Natural killer cell treated with Interleukin-12 subunit alpha and Interleukin-12 subunit beta and Interleukin-15 and Interleukin-18, amount 100 ng/mL, for 72 hours (primary cell): ENCODE data around the gene STX2. TPM values are rescaled to one million over a fixed set of nuclear protein-coding genes. Genes with fewer than 3 reads are reported as not detected.
A peak's percentile ranks its signal among the peaks of the same experiment; 100 is the strongest.
"Not testable (repeated sequence)": the region's sequence is repeated elsewhere in the genome, so short reads cannot be mapped to it uniquely, and the experiment has no call there.

Source experiments
- ATAC-seq, 2 donors: fragments of 150-1000 bp; cut with Tn5 transposase in 1 of 2; sonication (Bioruptor Pico), chemical (Tn5 transposase) in 1 of 2; 2 replicates each; pipeline ENCODE4 v1.10.0; 2021
- DNase-seq: peaks from one replicate; pipeline ENCODE4 v3.0.0; 2022; ENCODE audit warnings: low spot score
- H3K27ac Mint-ChIP-seq, 2 donors: 1 replicate in 1 of 2; 2 replicates in 1 of 2; pipeline ENCODE4 v1.8.0; 2022; ENCODE audit warnings: mixed read lengths in 2 of 2, mild to moderate bottlenecking in 1 of 2, moderate library complexity in 1 of 2
- H3K27me3 Mint-ChIP-seq, 2 donors: 1 replicate in 1 of 2; 2 replicates in 1 of 2; pipeline ENCODE4 v1.8.0; 2022; ENCODE audit warnings: mixed read lengths in 2 of 2
- H3K36me3 Mint-ChIP-seq: one replicate; pipeline ENCODE4 v1.8.0; 2022; ENCODE audit warnings: mixed read lengths
- H3K4me1 Mint-ChIP-seq, 2 donors: 1 replicate in 1 of 2; 2 replicates in 1 of 2; pipeline ENCODE4 v1.8.0; 2022; ENCODE audit warnings: low read depth in 2 of 2, mixed read lengths in 2 of 2, mild to moderate bottlenecking in 1 of 2
- H3K4me3 Mint-ChIP-seq: one replicate; pipeline ENCODE4 v1.8.0; 2022; ENCODE audit warnings: mixed read lengths
- H3K9me3 Mint-ChIP-seq: 2 replicates; pipeline ENCODE4 v1.8.0; 2022; ENCODE audit warnings: mixed read lengths
- total RNA-seq, 2 donors: library from RNA; stranded (reverse); gene quantifications; one replicate each; pipeline ENCODE4 v1.2.3, GENCODE V29; 2022

Gene STX2
- total RNA-seq, 2 donors from 2014 or later = 9.0 to 16.4 TPM

DNA sequence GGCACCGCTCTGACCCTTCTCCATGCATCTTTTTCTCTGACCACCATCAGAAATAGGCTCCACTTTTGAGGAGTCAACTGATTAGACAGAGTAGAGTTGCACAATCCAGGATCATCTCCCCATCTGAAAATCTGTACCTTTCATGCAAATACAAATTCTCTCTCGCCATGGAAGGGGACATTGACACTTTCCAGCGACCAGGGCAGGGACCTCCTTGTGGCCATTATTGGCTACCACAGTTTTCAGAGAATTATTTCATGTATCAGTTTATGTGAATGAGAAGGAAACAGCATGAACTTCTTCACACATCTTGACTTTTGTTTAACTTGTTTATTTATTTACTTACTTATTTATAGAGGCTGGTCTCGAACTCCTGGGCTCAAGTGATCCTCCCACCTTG is 19.0 kb upstream of the STX2 start:
- H3K4me1 Mint-ChIP-seq = no peaks in the 10 kb centered on the region
- no peak overlapping the region for H3K27ac Mint-ChIP-seq
- no peaks in the 10 kb centered on the region for H3K36me3 Mint-ChIP-seq
- no peaks in the 10 kb centered on the region for H3K9me3 Mint-ChIP-seq
- ATAC-seq = no peak
- no peak for DNase-seq
- no peak overlapping the region for H3K4me3 Mint-ChIP-seq
- peaks cover 8 to 12% of the 10 kb centered on the region in 2 donors for H3K27me3 Mint-ChIP-seq

DNA sequence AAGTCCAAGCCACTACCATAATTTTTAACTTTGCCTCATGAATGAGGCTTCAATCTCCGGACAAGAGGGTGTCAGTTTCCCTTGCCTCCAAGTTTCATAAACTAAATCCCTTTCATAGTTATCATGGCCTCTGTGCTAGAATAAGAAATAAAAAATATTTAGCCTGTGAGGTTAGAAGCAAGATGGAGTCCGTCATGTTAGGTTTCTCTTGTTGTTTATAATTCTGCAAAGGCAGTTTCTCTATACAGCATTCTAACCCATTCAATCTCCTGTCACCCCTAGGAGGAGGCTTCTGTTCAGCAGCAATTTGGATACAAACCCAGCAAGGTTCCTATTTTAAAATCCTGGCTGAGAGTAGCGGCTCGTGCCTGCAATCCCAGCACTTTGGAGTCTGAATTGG is 17.0 kb upstream of the STX2 start:
- Mint-ChIP-seq H3K36me3 (no peaks in the 10 kb centered on the region), H3K27me3 (peaks cover 8 to 12% of the 10 kb centered on the region in 2 donors), H3K4me3 (no peak overlapping the region), H3K4me1 (no peaks in the 10 kb centered on the region), H3K27ac (no peak overlapping the region), H3K9me3 (no peaks in the 10 kb centered on the region)
- no peak for DNase-seq
- ATAC-seq = no peak

DNA sequence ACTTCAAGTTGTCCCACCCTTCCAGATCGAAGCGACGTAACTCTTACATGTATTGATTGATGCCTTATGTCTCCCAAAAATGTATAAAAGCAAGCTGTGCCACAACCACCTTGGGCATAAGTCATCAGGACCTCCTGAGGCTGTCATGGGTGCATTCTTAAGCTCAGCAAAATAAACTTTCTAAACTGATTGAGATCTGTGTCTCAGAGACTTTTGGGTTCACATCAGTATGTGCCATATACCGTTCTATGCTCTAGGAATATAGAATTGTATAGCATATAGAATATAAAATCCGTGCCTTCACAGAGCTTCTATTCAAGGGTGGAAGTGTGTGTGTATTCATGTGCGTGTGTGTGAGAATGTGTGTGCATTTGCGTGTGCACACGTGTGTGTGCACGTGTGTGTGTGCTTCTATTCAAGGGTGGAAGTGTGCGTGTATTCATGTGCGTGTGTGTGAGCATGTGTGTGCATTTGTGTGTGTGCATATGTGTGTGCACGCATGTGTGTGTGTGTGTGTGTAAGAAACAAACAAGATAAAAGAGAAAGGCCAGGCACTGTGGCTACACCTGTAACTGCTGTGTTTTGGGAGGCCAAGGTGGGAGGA is 11.5 kb upstream of the STX2 start:
- H3K27ac Mint-ChIP-seq = no peak overlapping the region
- H3K4me3 Mint-ChIP-seq = no peak overlapping the region
- ATAC-seq (no peak), DNase-seq (no peak)
- no peaks in the 10 kb centered on the region for H3K36me3 Mint-ChIP-seq
- no peaks in the 10 kb centered on the region for H3K4me1 Mint-ChIP-seq
- no peaks in the 10 kb centered on the region for H3K9me3 Mint-ChIP-seq
- H3K27me3 Mint-ChIP-seq = peaks cover 0 to 19% of the 10 kb centered on the region in 2 donors

DNA sequence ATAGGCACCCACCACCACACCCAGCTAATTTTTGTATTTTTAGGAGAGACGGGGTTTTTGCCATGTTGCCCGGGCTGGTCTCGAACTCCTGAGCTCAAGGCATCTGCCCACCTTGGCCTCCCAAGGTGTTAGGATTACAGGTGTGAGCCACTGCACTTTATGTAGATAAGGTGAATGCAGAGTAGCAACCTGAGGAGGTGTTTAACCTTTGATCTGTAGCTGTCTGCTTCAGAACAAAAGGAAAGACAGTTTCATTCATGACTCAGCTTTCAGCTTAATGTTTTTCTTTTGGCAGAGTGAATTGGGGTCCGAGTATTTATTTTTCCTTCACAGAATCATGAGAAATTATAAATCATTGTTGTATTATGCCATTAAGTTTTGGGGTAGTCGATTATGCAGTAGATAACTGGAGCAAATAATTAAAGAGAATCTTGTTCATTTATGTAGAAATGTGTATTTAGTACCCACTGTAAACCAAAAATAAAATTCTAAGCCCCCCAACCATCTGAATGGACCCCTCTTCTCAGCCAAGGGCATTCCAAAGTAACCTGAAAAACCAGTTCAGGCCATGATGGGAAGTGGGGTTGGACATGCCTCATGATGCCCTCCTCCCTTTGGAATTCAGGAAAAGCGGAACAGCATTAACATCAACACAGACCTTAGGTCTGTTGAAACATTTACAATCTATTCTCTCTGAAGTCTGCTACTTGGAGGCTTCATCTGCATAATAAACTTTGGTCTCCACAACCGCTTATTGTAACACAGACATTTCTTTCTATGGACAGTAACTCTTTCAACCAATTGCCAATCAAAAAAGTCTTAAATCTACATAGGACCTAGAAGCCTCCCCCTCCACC is 10.7 kb upstream of the STX2 start:
- Mint-ChIP-seq H3K4me3 (no peak overlapping the region), H3K4me1 (no peaks in the 10 kb centered on the region), H3K36me3 (no peaks in the 10 kb centered on the region), H3K27ac (no peak overlapping the region), H3K27me3 (peaks cover 0 to 16% of the 10 kb centered on the region in 2 donors), H3K9me3 (no peaks in the 10 kb centered on the region)
- ATAC-seq = no peak
- DNase-seq = no peak

DNA sequence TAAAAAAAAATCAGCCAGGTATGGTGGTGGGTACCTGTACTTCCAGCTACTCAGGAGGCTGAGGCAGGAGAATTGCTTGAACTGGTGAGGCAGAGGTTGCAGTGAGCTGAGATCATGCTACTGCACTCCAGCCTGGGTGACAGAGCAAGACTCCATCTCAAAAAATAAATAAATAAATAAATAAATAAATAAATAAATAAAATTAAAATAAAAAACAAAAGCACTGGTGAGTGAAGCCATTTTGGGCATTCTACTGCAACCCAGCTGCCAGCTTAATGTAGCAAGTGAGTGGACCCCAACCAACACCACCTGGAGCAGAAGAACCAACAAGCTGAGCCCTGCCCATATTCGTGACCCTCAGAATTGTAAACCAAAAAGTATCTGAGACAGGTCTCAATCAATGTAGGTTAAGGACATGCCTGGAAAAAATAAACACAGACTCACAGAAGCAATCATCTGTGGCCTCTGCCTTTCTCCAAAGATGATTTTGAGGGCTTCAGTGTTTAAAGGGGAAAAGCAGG is 9.8 kb upstream of the STX2 start:
- H3K27me3 Mint-ChIP-seq = peaks cover 0 to 14% of the 10 kb centered on the region in 2 donors
- not testable (repeated sequence) for ATAC-seq, H3K27ac Mint-ChIP-seq, H3K4me3 Mint-ChIP-seq, H3K36me3 Mint-ChIP-seq, H3K4me1 Mint-ChIP-seq, H3K9me3 Mint-ChIP-seq, DNase-seq

DNA sequence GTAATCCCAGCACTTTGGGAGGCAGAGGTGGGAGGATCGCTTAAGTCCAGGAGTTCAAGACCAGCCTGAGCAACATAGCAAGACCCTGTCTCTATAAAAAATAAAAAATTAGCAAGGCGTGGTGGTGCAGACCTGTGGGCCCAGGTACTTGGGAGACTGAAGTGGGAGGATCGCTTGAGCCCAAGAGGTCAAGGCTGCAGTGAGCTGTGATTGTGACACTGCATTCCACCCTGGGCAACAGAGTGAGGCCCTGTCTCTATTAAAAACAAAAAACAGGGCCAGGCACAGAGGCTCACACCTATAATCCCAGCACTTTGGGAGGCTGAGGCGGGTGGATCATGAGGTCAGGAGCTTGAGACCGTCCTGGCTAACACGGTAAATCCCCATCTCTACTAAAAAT is 9.1 kb upstream of the STX2 start:
- not testable (repeated sequence) for ATAC-seq, H3K4me1 Mint-ChIP-seq, H3K36me3 Mint-ChIP-seq, H3K4me3 Mint-ChIP-seq, H3K9me3 Mint-ChIP-seq, H3K27ac Mint-ChIP-seq, DNase-seq
- H3K27me3 Mint-ChIP-seq = peaks cover 0 to 13% of the 10 kb centered on the region in 2 donors

DNA sequence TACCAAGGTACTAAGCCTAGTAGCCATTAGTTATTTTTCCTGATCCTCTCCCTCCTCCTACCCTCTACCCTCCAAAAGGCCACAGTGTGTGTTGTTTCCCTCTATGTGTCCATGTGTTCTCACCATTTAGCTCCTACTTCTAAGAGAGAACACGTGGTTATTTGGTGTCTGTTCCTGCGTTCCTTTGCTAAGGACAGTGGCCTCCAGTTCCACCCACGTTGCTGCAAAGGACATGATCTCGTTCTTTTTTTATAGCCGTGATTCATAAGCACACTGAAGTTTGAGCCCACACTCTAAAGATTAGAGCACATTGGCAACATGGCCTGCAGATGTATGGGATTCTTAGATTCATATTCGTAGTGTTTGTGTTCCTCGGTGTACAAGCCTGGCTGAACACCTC is 8.1 kb upstream of the STX2 start:
- peaks cover 4 to 13% of the 10 kb centered on the region in 2 donors for H3K27me3 Mint-ChIP-seq
- no peak for DNase-seq

DNA sequence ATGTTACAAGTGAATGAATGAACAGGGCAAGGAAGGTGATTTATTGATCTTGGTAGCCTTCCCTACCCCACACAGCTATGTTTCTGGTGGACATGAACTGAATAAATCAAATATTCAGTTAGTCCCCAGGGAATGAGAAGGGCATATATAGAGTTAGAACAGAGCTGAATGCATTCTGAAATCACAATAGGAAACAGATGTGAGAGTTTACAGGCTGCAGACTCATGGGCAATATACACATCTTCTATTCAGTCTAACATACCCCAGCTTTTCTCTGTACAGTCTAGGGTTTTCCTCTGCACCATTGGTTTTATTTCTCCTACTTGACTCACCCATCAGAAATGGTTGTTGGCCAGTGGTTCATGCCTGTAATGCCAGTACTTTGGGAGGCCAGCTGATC is 7.3 kb upstream of the STX2 start:
- H3K4me1 Mint-ChIP-seq = no peaks in the 10 kb centered on the region
- ATAC-seq = no peak
- DNase-seq = no peak
- no peak overlapping the region for H3K4me3 Mint-ChIP-seq
- H3K36me3 Mint-ChIP-seq = no peaks in the 10 kb centered on the region
- no peaks in the 10 kb centered on the region for H3K9me3 Mint-ChIP-seq
- H3K27ac Mint-ChIP-seq = no peak overlapping the region
- H3K27me3 Mint-ChIP-seq = peaks cover 6 to 13% of the 10 kb centered on the region in 2 donors

More for the DNA sequence above, 8.1 kb upstream of the STX2 start:
- ATAC-seq = no peak
- no peaks in the 10 kb centered on the region for H3K4me1 Mint-ChIP-seq
- no peak overlapping the region for H3K27ac Mint-ChIP-seq
- H3K36me3 Mint-ChIP-seq = no peaks in the 10 kb centered on the region
- no peaks in the 10 kb centered on the region for H3K9me3 Mint-ChIP-seq
- H3K4me3 Mint-ChIP-seq = no peak overlapping the region

DNA sequence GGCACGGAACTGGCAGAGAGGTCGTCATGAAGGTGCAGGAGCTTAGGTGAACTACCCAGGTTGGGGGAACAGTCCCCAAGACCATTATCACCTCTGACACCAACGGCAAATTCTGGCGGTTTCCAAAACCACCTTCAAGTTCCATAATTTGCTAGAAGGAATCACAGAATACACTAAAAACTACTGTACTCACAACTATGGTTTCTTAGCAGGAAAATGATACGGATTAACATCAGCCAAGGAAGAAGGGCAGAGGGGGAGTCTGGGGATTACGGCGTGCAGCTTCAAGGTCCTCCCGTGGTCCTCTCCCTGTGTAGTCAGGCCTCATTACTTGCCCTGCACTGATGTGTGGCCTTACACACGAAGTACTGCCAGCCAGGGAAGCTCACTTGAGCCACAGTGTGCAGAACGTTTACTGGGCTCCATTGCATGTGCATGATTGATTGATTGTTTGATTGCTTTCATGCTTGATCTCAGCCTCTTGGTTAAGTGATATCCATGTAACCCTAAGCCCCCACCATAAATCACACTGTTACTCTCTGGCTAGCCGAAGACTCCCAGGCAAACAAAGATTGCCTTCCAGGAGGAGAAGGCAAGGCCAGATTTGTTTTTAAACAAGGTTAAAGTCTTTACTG is 837 bp upstream of the STX2 start:
- Mint-ChIP-seq H3K36me3 (no peaks in the 10 kb centered on the region), H3K27me3 (peaks cover 0 to 6% of the 10 kb centered on the region in 2 donors), H3K4me1 (peaks cover 11 to 12% of the 10 kb centered on the region in 2 donors), H3K9me3 (no peaks in the 10 kb centered on the region), H3K4me3 (peak overlapping the region; percentile 85), H3K27ac (peak overlapping the region in 1 of 2 donors; percentile 4)
- ATAC-seq = no peak
- DNase-seq = no peak

DNA sequence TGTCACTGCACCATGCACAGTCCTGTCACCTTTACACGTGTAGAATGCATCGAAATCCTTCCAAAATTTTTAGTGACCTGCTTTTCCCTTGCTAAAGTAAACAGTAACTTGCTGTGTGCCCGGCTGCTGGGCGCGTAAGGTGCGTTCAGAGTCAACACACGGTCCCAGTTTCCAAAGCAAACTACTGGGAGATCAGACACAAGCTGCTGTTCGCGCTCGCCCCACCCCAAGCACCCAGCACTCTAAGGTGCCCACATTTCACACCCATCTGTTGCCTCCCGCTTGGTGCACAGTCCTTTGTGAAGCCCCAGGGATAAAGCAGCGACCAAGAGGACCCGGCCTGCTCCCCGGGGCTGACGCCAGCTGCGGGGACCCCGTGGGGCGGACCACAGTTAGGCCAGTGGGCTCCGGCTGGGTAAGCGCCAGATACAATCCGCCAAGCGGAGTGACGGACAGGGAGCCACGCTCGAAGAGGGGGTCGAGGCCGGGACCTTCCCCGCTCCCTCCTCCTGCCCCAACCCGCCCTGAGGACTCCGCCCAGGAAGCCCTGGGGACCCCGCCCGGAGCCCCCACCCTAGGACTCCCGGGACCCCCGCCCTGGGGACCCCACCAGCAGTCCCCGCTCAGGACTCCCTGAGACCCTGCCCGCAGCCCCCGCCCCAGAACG is 633 bp downstream of the STX2 start:
- no peak overlapping the region for H3K27ac Mint-ChIP-seq
- no peaks in the 10 kb centered on the region for H3K36me3 Mint-ChIP-seq
- H3K4me1 Mint-ChIP-seq = peaks cover 11 to 12% of the 10 kb centered on the region in 2 donors
- DNase-seq = peak; percentile 60
- peak overlapping the region; percentile 66 for H3K4me3 Mint-ChIP-seq
- peak in 1 of 2 donors; percentile 46 for ATAC-seq
- no peaks in the 10 kb centered on the region for H3K9me3 Mint-ChIP-seq
- peaks cover 0 to 6% of the 10 kb centered on the region in 2 donors for H3K27me3 Mint-ChIP-seq

DNA sequence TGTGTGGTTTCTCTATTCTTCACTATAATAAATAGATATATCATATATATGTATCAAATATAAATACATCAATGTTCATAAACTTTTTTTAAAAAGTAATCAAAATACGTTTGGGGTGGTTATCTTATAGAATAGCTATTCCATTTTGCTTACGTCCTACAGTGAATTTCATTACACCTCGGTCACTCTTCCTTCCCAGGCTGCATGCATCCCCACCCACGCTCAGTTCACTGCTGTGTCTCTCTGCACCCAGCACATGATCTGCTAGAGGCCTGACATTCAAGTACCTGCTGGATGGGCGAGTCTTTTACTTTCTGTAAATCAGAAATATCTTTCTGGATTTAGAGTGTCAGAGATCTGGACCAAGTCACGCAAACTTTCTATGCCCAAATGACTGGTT is 3.6 kb downstream of the STX2 start:
- ATAC-seq = no peak
- Mint-ChIP-seq H3K27ac (no peak overlapping the region), H3K4me1 (peaks cover 17 to 19% of the 10 kb centered on the region in 2 donors), H3K36me3 (no peaks in the 10 kb centered on the region), H3K27me3 (no peaks in the 10 kb centered on the region), H3K9me3 (no peaks in the 10 kb centered on the region), H3K4me3 (no peak overlapping the region)
- no peak for DNase-seq

DNA sequence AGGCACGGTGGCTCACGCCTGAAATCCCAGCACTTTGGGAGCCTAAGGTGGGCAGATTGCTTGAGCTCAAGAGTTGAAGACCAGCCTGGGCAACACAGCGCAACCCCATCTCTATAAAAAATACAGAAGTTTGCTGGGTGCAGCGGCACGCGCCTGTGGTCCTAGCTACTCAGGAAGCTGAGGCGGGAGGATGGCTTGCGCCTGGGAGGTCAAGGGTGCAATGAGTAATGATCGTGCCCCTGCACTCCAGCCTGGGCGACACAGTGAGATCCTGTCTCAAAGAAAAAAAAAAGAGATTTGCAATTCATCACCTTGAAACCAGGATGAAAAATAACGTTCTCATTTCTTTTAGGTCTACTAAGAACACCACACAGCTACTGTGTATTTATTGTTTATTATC is 4.0 kb downstream of the STX2 start:
- ATAC-seq (no peak), DNase-seq (no peak)
- Mint-ChIP-seq H3K27me3 (no peaks in the 10 kb centered on the region), H3K36me3 (no peaks in the 10 kb centered on the region), H3K4me3 (no peak overlapping the region), H3K9me3 (no peaks in the 10 kb centered on the region), H3K27ac (no peak overlapping the region), H3K4me1 (peaks cover 17 to 19% of the 10 kb centered on the region in 2 donors)

DNA sequence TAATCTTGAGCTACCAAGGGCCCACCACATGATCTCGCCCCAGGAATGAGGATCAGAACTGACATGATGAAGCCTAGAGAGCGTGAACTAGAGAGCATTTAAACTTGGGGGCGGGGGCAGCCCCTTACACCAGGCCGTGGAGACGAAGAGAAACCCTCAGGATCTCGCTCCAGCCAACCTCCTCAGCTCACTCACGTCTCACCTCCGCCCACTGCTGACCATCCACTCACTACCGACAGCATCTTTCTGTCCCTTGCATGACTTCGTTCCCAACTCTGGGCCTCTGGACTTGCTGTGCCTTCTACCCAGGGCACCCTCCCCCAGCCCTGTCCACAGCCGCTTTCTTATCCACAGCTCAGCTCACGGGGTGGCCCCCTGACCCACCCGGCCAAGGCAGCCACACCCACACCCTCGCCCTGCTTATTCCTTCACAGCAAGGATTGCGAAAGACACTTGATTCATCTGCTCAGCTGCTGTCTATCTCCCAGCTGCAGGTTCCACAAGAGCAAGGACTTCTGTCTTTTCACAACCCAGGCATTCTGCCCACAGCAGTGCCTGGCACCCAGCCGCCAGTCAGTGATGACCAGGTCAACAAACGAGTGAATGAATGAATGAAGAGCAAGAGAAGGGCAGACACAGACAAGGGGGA is 6.4 kb downstream of the STX2 start:
- Mint-ChIP-seq H3K4me1 (peaks cover 8 to 13% of the 10 kb centered on the region in 2 donors), H3K36me3 (no peaks in the 10 kb centered on the region), H3K4me3 (no peak overlapping the region), H3K9me3 (no peaks in the 10 kb centered on the region), H3K27ac (no peak overlapping the region), H3K27me3 (no peaks in the 10 kb centered on the region)
- ATAC-seq (peak in 1 of 2 donors; percentile 59), DNase-seq (no peak)
